ENCODE data around the gene EPB41L4A.

The EPB41L4A gene

GRCh38 chr5:112306956-112307355, 112.1 kb downstream of the EPB41L4A start:
- DNase-seq: no peak

DNA sequence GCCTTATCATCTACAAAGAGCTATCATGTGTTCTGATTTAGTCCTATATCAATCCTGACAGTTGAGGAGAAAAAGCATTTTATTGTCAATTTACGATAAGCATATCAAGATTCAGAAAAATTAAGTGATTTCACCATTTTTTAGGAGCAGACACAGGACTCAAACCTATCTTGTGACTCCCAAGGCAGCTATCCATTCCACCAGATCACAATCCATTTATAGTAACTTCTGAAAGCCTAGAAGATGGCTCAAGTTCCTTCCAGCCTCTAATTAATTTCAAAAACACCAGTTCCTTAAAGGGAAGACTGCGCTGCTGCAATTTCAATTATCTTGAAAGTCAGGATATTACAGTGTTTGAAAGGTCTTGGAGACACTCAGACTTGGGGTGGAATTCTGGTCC, 114.3 kb downstream of the EPB41L4A start:
- DNase-seq: no peak

DNA sequence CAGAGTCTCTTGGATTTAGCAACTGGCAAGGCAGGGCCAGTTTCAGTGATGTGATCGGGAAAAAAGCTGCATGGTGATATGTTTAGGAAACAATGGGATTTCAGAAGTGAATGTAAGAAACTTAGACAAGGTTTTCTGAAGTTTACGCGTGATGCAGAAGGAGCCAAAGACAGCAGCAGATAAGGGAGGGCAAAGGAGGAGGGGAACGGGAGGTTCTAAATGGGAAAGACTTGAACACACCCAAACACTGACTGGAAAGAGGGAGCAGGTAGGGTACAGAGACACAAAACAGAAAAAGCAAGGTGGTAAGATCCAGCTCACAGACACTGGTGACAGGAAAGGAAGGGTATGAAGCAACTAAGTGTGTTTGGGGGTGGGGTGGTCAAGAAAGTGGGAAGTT, 115.4 kb downstream of the EPB41L4A start:
- DNase-seq: no peak

DNA sequence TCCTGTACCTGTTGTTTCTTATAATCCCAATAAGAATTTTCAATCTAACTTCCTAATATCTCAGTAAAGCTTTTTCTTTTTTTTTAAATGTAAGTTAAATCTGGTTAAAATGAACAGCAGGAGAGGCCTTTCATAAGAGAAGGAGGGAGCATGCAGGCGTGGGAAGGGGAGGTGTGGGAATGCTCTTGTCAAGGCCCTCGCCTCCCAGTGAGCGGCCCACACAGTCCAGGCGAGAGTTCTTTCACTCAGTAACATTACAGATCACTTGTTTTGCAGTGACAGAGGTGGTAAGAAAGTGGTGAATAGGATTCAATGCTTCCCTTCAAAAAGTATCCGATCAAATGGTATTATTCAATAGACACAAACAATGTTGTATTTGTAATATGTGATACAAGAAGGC, 125.0 kb downstream of the EPB41L4A start:
- no peak for DNase-seq

DNA sequence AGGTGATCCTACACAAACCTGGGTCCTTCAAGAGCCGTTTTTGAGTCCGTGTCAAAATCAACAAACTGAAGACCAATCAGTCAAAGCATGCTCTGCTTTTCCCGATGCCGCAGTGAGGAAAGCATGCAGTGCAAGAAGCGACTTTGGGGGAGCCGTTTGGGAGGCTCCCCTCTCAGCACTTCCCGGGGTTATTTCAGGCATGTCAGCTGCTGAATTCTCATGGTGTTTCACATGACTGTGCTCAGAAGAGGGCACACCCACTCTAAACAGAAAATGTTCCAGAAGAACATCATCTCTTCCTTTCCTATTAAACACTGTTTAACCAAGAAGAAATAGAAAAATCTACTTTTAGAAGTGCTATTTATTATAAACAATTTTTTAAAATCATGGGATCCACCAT, 125.5 kb downstream of the EPB41L4A start:
- DNase-seq: no peak

DNA sequence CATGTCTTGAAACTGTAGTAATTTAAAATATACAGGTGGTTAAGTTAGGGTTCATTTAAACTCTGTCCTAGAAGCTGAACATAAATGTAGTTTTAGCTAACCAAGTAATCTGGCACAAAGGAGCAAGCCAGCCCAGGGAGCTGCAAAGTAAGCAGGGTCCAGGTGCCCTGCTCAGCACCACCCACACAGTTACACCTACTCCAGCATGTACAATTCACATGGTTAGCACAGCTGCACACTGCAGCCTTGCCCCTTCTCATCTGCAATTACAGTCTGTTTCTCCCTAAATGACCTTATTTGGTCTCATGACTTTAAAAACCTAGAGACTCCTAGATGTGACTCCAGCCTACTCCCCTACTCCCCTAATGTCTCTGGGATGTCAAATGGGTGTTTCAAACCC, 128.4 kb downstream of the EPB41L4A start:
- DNase-seq: no peak

DNA sequence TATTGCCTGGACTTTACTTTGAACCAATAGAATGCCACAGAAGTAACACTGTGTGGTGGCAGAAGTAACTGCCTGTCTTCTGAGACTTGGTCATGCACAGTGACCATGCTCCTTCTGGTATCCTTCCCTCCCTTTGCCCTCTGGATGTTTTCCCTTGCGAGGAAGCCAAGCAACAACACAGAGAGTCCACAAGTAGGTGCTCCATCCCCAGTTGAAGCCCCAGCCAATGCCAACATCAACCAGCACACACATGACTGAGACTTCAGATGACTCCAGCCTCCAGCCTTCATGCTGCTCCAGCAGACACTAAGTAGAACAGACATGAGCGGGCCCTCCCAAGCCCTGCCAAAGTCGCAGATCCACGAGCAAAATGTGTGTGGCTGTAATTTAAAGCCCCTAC, 129.6 kb downstream of the EPB41L4A start:
- no peak for DNase-seq

GRCh38 chr5:112283943-112284929, 134.8 kb downstream of the EPB41L4A start:
- no peak for DNase-seq

DNA sequence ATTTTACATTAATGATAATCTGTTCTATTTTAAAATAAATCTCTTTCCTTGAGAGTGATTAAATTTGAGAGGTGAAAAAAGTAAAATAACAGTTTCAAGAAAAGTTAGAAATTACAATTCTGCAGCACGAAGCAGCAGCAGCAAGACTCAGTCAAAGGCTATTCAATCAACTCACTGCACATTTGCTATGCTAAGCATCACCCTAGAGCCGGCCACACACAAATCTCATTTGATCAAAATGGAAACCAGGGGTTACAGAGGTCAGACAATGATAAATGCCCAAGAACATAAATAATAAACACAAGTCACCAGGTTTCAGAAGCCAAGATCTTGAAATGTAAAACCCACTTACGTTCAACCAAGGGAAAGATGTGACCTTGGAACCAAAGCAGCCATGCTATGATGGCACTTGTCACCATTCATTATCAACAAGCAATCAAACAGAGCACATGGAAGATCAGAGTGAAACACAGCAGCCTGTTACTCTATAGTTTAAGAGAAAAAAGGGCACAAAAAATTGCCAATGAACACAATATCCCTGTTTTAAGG, 136.0 kb downstream of the EPB41L4A start:
- DNase-seq: no peak

DNA sequence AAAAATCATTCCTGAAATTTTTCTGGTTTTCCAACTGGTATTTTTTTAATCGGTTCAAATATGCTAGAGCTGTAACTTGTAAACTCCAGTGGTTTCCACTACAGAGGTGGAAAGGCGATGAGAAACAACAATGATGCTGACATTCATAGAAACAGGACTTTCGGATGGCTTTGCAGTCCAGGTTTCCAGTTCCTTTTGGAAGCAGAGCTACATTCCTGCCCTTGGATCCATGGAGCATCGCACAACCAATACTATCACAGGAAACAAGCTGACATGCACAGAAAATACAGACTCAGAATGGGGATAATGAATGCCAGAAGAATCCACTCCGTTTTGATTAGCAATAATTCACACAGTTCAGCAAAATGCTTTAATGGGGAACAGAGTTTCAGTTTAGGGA, 140.0 kb downstream of the EPB41L4A start:
- no peak for DNase-seq

- DNase-seq: no peak
Measured at GRCh38 chr5:112276991-112277390, 142.1 kb downstream of the EPB41L4A start.

DNA sequence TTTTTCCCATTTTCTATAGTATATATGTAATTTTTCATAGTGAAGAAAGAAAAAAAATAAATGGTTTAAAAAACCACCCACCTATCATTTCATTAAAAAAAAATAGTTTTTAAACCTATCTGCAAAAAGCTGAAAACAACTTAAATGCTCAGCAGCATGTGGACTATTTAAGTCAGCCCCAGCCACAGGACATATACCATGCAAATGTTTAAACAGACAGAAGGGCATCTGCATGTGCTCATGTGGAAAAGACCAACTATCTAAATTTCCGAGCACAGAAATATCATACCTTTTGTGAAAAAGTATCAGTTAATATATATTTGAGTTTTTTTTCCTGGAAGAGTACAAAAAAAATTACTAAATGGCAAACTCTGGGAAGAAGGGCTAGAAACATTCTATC, 143.4 kb downstream of the EPB41L4A start:
- DNase-seq: no peak

DNA sequence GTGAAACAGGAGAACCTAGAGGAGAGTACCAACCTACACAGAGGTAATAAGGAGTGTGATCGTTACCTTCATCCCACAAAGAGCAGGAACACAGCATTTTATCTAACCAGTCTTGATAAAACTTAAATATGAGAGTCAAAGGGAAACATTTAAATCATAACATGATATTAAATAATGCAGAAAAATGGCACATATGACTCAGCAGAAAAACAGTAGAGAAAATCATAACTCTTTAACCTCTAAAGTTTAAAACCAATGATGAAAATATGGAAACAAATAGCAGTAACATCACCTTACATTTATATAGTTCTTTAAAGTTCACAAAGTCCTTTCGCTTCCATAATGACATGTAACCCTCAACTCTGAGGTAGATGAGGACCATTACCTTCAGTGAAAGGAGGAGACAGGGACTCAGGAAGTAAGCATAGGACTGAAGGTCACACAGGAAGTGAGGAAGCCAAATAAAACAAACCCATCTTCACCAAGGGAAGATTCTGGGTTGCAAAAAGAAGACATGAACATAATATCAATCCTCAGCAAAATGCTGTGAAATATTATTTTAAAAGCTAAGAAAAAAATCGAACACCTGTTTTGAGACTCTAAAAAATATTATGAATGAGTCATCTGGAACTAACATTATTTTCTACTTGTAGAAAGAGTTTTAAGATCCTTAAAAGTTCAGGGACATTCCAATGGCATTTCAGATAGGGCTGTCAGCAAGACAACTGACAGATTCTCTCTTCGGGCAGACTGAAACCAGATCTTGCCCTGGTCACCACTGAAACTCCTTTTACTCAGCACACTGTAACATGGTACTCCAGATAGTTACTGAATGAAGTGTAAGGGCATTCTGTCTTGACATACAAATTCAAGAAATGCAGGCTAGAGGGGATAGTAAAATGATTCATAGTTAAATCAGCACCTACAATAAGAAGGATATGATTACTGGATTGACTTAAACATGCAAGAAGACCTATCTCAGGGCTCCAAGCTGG, 148.5 kb downstream of the EPB41L4A start:
- DNase-seq: no peak

- DNase-seq: no peak
Measured at GRCh38 chr5:112267231-112267630, 151.8 kb downstream of the EPB41L4A start.

DNA sequence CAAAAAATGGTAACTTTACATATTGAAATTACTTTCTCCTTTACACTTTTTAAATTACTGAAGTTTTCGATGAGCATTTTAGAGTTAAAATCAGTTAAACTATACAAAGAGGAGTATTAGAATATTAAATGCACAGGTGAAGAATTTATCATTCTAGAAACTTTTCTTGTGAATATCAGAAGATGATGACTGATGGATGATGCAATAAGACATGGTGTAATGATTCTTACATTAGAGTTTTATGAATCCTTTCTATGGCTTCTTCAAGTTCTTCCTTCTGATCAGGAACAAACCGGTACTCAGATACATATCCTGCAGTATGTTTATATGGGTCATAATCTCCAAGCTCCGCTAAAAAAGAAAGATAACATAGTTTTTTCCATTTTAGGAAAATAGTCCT, 154.4 kb downstream of the EPB41L4A start:
- no peak for DNase-seq

DNA sequence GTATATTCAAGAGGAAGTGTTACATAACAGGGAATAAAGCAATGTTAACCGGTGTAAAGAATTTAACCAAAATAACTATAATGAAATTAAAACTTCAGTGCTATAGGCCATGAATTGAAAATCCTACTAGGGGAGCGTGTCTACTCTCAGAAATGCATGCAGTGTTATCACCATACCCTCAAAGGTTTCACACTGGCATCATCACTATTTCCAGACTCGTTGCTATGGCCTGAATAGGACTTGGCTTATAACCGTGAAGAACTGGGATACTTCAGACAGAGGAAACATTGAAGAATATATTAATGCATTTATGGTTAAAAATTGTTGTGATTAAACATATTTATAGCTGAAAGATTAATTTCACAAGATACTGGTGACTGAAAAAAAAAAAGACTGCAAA, 154.9 kb downstream of the EPB41L4A start:
- DNase-seq: no peak

DNA sequence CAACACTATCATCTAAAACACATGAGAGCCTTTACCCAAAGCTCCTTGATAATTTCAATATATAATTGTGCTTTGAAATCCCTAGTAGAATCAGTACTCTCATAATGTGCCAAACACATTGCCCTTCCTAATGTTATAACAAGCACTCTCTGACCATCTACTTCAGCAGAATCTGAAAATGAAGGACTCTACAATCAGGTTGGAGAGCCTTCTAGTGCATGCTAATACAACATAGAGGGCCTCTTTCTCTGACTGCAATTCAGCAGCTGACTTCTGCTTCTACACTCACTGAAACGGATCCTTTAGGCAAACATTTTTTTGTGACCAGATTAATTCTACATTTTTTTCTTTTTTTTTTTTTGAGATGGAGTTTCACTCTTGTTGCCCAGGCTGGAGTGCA, 155.6 kb downstream of the EPB41L4A start:
- DNase-seq: no peak

GRCh38 chr5:112258571-112258970, 160.5 kb downstream of the EPB41L4A start:
- no peak for DNase-seq

- DNase-seq: no peak
Measured at GRCh38 chr5:112257976-112258375, 161.1 kb downstream of the EPB41L4A start.

- DNase-seq: no peak
Measured at GRCh38 chr5:112257005-112257404, 162.1 kb downstream of the EPB41L4A start.

- no peak for DNase-seq
Measured at GRCh38 chr5:112254303-112254702, 164.8 kb downstream of the EPB41L4A start.

DNA sequence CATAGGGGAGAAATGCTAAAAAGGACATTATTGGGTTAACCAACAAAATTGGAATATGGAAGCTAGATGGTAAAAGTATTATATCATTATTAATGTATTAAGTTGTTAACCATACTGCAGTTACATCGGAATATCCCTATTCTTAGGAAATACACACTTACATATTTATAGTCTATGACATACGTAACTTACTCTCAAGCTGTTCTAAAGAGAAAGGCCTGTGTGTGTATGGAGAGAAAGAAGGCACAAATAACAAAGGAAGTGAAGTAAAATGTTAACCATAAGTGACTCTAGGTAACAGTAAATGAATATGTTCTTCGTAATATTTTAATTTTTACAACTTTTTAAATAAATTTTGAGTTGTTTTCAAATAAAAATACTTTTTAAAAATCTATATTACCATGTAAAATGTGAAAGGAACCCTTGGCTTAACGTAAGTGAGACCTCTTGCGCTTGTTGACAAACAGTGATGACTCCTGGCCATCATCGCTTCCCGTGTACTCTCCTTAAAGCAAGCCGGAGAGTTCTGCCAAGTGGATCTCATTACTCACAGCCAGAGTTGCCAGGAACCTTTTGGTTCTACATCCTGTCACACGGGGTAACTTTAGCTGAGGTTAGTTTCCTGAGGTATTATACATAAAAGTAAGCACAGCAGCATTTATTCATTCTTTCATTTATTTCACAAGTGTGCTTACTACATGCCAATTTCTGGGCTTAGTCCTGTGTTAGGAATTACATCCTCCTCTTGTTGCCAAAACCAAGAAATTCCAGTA, 165.4 kb downstream of the EPB41L4A start:
- no peak for DNase-seq

Data from NCI-H748 treated with DMSO at 0.1 percent for 48 hours (cell line).